Natural killer cell (primary cell): ENCODE measurements around the gene IGLON5. TPM values are rescaled to one million over a fixed set of nuclear protein-coding genes. Genes with fewer than 3 reads are reported as not detected.

Experiments
- ATAC-seq, 3 donors: fragments of 150-1000 bp in 2 of 3; fragments of 200-7000 bp in 1 of 3; cut with Tn5 transposase; 1 replicate in 1 of 3; 2 replicates in 2 of 3; pipeline ENCODE4 v1.10.0; 2021; ENCODE audit warnings: mild to moderate bottlenecking in 2 of 3, moderate library complexity in 2 of 3
- DNase-seq, 2 donors: peaks; one replicate each; pipeline versions ENCODE4 v3.0.0 to v3.0.0-alpha.2; 2013 to 2021; ENCODE audit warnings: mixed read lengths in 1 of 2
- H3K27ac ChIP-seq: one replicate; pipeline ENCODE4 v1.5.1; 2013; ENCODE audit warnings: mild to moderate bottlenecking, low read length
- H3K27me3 ChIP-seq: one replicate; pipeline ENCODE4 v1.6.1; 2013; ENCODE audit warnings: low read length; ENCODE audit not compliant: control insufficient read depth, insufficient read depth
- H3K36me3 ChIP-seq: one replicate; pipeline ENCODE4 v1.6.1; 2013; ENCODE audit warnings: low read length; ENCODE audit not compliant: control insufficient read depth, insufficient read depth
- H3K4me1 ChIP-seq: one replicate; pipeline ENCODE4 v1.6.1; 2013; ENCODE audit warnings: low read length; ENCODE audit not compliant: control insufficient read depth, insufficient read depth
- H3K4me3 ChIP-seq: one replicate; pipeline ENCODE4 v1.5.1; 2013; ENCODE audit warnings: low read length
- H3K9me3 ChIP-seq: one replicate; pipeline ENCODE4 v1.6.1; 2013; ENCODE audit warnings: low read length; ENCODE audit not compliant: control insufficient read depth, insufficient read depth
- H3K27ac Mint-ChIP-seq, 2 donors: one replicate each; pipeline ENCODE4 v1.8.0; 2022; ENCODE audit warnings: mild to moderate bottlenecking in 2 of 2, mixed read lengths in 2 of 2, moderate library complexity in 1 of 2
- H3K27me3 Mint-ChIP-seq, 2 donors: one replicate each; pipeline ENCODE4 v1.8.0; 2022; ENCODE audit warnings: low read depth in 2 of 2, mixed read lengths in 2 of 2
- H3K36me3 Mint-ChIP-seq: one replicate; pipeline ENCODE4 v1.8.0; 2022; ENCODE audit warnings: mixed read lengths
- H3K4me1 Mint-ChIP-seq, 2 donors: one replicate each; pipeline ENCODE4 v1.8.0; 2022; ENCODE audit warnings: mixed read lengths in 2 of 2
- H3K4me3 Mint-ChIP-seq: one replicate; pipeline ENCODE4 v1.8.0; 2022; ENCODE audit warnings: mild to moderate bottlenecking, moderate library complexity, mixed read lengths
- H3K9me3 Mint-ChIP-seq, 2 donors: one replicate each; pipeline ENCODE4 v1.8.0; 2022; ENCODE audit warnings: mixed read lengths in 2 of 2
- WGBS: methylation state at CpG from one replicate; pipeline ENCODE4 v1.1.7; 2013; ENCODE audit warnings: missing lambda C conversion rate; ENCODE audit not compliant: insufficient coverage; 5-methylcytosine and 5-hydroxymethylcytosine counted together
- intact Hi-C: fragments of 100-400 bp; cut with micrococcal nuclease; formaldehyde crosslinking; loops from one replicate; pipeline ENCODE4 v1.14.2; 2022
- total RNA-seq, 4 donors: library from RNA; stranded (reverse); fragments of 120-200 nt in 1 of 4; gene quantifications; one replicate each; pipeline versions ENCODE4 v1.2.3 to v1.2.4, GENCODE V29; 2013 to 2022
- TF ChIP-seq, protein P1 (sequence below): fragments of 200-600 bp; IDR thresholded peaks from one replicate; pipeline ENCODE4 v1.8.0; 2022; ENCODE audit warnings: antibody characterized with exemption

The IGLON5 gene
- total RNA-seq, 3 donors from 2014 or later (not counting 1 experiment from before 2014, with no cell fraction given) = not detected

GRCh38 chr19:51282335-51282734 is 29.1 kb upstream of the IGLON5 start:
- intact Hi-C loops = no loop called here
- Histone ChIP-seq H3K4me3 (no peak overlapping the region), H3K36me3 (no peaks in the 10 kb centered on the region), H3K9me3 (peaks cover 2% of the 10 kb centered on the region), H3K4me1 (no peaks in the 10 kb centered on the region), H3K27me3 (no peaks in the 10 kb centered on the region), H3K27ac (no peak overlapping the region)
- Mint-ChIP-seq H3K4me1 (no peaks in the 10 kb centered on the region), H3K4me3 (no peak overlapping the region), H3K36me3 (no peaks in the 10 kb centered on the region), H3K27ac (no peak overlapping the region), H3K27me3 (peaks cover 23 to 29% of the 10 kb centered on the region in 2 donors), H3K9me3 (no peaks in the 10 kb centered on the region)
- ATAC-seq (no peak), DNase-seq (no peak)
- TF ChIP-seq, protein P1, sequence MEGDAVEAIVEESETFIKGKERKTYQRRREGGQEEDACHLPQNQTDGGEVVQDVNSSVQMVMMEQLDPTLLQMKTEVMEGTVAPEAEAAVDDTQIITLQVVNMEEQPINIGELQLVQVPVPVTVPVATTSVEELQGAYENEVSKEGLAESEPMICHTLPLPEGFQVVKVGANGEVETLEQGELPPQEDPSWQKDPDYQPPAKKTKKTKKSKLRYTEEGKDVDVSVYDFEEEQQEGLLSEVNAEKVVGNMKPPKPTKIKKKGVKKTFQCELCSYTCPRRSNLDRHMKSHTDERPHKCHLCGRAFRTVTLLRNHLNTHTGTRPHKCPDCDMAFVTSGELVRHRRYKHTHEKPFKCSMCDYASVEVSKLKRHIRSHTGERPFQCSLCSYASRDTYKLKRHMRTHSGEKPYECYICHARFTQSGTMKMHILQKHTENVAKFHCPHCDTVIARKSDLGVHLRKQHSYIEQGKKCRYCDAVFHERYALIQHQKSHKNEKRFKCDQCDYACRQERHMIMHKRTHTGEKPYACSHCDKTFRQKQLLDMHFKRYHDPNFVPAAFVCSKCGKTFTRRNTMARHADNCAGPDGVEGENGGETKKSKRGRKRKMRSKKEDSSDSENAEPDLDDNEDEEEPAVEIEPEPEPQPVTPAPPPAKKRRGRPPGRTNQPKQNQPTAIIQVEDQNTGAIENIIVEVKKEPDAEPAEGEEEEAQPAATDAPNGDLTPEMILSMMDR = no peak
- 80% methylated on average over 4 of the region's 4 CpGs for WGBS

GRCh38 chr19:51285682-51286081 is 25.8 kb upstream of the IGLON5 start:
- H3K36me3 Mint-ChIP-seq = no peaks in the 10 kb centered on the region
- TF ChIP-seq, protein P1 = no peak
- WGBS = 100% methylated on average over 2 of the region's 3 CpGs

DNA sequence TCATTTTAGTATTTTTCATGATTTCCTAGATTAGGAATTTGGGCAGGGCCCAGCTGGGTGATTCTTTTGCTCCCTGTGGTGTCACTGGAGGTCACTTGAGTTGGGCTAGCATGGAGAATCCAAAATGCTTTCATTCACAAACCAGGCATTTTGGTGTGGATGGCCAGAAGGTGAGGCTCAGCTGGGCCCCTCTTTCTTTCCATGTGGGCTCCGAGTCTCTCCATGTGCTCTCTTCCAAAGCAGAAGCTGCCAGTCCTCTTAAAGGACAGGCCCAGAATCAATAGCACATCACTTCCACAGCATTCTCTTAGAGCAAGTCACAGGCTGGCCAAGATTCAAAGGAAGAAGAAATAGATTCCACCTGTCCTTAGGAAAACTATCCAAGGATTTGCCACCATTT is 21.8 kb upstream of the IGLON5 start:
- H3K4me3 ChIP-seq = no peak overlapping the region
- no peaks in the 10 kb centered on the region for H3K36me3 ChIP-seq
- no peaks in the 10 kb centered on the region for H3K4me1 ChIP-seq
- no peak overlapping the region for H3K27ac ChIP-seq
- ATAC-seq = no peak
- H3K27me3 ChIP-seq = no peaks in the 10 kb centered on the region
- Mint-ChIP-seq H3K27me3 (peaks cover 9 to 12% of the 10 kb centered on the region in 2 donors), H3K4me1 (no peaks in the 10 kb centered on the region), H3K36me3 (no peaks in the 10 kb centered on the region), H3K4me3 (no peak overlapping the region), H3K9me3 (no peaks in the 10 kb centered on the region), H3K27ac (no peak overlapping the region)
- DNase-seq = no peak
- H3K9me3 ChIP-seq = no peaks in the 10 kb centered on the region
- WGBS = 75% methylated on average over 1 of the region's 1 CpG
- intact Hi-C loops = no loop called here
- TF ChIP-seq, protein P1 = no peak

More at GRCh38 chr19:51285682-51286081, 25.8 kb upstream of the IGLON5 start:
- H3K4me3 ChIP-seq = no peak overlapping the region
- H3K4me1 ChIP-seq = no peaks in the 10 kb centered on the region
- Mint-ChIP-seq H3K4me1 (no peaks in the 10 kb centered on the region), H3K4me3 (no peak overlapping the region), H3K27ac (no peak overlapping the region), H3K9me3 (no peaks in the 10 kb centered on the region), H3K27me3 (peaks cover 8 to 13% of the 10 kb centered on the region in 2 donors)
- peaks cover 2% of the 10 kb centered on the region for H3K9me3 ChIP-seq
- H3K27ac ChIP-seq = no peak overlapping the region
- no peaks in the 10 kb centered on the region for H3K36me3 ChIP-seq
- intact Hi-C loops = no loop called here
- no peaks in the 10 kb centered on the region for H3K27me3 ChIP-seq
- ATAC-seq = no peak
- DNase-seq = no peak

- Mint-ChIP-seq H3K27ac (no peak overlapping the region), H3K4me3 (no peak overlapping the region), H3K27me3 (peaks cover 9 to 18% of the 10 kb centered on the region in 2 donors), H3K36me3 (no peaks in the 10 kb centered on the region), H3K4me1 (no peaks in the 10 kb centered on the region), H3K9me3 (no peaks in the 10 kb centered on the region)
- H3K4me1 ChIP-seq = no peaks in the 10 kb centered on the region
- 61% methylated on average over 11 of the region's 11 CpGs for WGBS
- no peaks in the 10 kb centered on the region for H3K27me3 ChIP-seq
- no peaks in the 10 kb centered on the region for H3K36me3 ChIP-seq
- TF ChIP-seq, protein P1 = no peak
- no peak overlapping the region for H3K4me3 ChIP-seq
- no peaks in the 10 kb centered on the region for H3K9me3 ChIP-seq
- DNase-seq (no peak), ATAC-seq (no peak)
- intact Hi-C loops = no loop called here
- H3K27ac ChIP-seq = no peak overlapping the region
Observed at GRCh38 chr19:51292971-51293370, 18.5 kb upstream of the IGLON5 start.
